Gastrocnemius medialis (tissue), 4 donors: Measurements from ENCODE around the gene GRK4. TPM values are rescaled to one million over a fixed set of nuclear protein-coding genes. Genes with fewer than 3 reads are reported as not detected.

Experiments
- ATAC-seq, 2 donors: fragments of 150-250 bp; one replicate each; pipeline ENCODE4 v1.9.1; 2016
- DNase-seq, 2 donors: peaks; one replicate each; pipeline ENCODE4 v3.0.0-alpha.2; 2019
- H3K27ac ChIP-seq, 4 donors: fragments of 200-600 bp; sonication (generic); 1 replicate in 1 of 4; 2 replicates in 3 of 4; pipeline ENCODE4 v1.5.1; 2016 to 2018; ENCODE audit warnings: mild to moderate bottlenecking in 2 of 4, moderate library complexity in 1 of 4
- H3K27me3 ChIP-seq, 3 donors: fragments of 200-600 bp; sonication (generic) in 2 of 3; 1 replicate in 1 of 3; 2 replicates in 2 of 3; pipeline versions ENCODE4 v1.5.1 to v1.6.0; 2016 to 2019; ENCODE audit warnings: mild to moderate bottlenecking in 1 of 3, moderate library complexity in 1 of 3
- H3K36me3 ChIP-seq, 2 donors: fragments of 200-600 bp; sonication (generic) in 1 of 2; one replicate each; pipeline ENCODE4 v1.5.1; 2017 to 2018
- H3K4me1 ChIP-seq, 2 donors: fragments of 200-600 bp; sonication (generic) in 1 of 2; one replicate each; pipeline ENCODE4 v1.5.1; 2016 to 2017; ENCODE audit warnings: mild to moderate bottlenecking in 2 of 2
- H3K4me3 ChIP-seq, 4 donors: fragments of 200-600 bp; sonication (generic) in 3 of 4; 1 replicate in 1 of 4; 2 replicates in 3 of 4; pipeline ENCODE4 v1.5.1; 2016 to 2019; ENCODE audit warnings: mild to moderate bottlenecking in 2 of 4
- H3K9me3 ChIP-seq, 3 donors: fragments of 200-600 bp; sonication (generic) in 2 of 3; 1 replicate in 1 of 3; 2 replicates in 2 of 3; pipeline ENCODE4 v1.5.1; 2016 to 2019
- POLR2A ChIP-seq, 2 donors: fragments of 450-650 bp; IDR thresholded peaks; one replicate each; pipeline ENCODE4 v1.6.1; 2017; ENCODE audit warnings: antibody characterized with exemption in 2 of 2, mild to moderate bottlenecking in 2 of 2, moderate library complexity in 2 of 2
- in situ Hi-C, 4 donors: fragments of 200-750 bp; cut with MboI; loops; one replicate each; pipeline versions ENCODE4 v1.15.0 to v1.8.0; 2017; ENCODE audit warnings: low sequenced_read_pairs in 4 of 4
- intact Hi-C: fragments of 100-400 bp; cut with DNase I; formaldehyde crosslinking; loops from one replicate; pipeline ENCODE4 v1.15.1; 2023; ENCODE audit warnings: low total_unique reads
- total RNA-seq, 4 donors: library from RNA; depleted of rRNA; stranded (reverse); fragments of >200 nt; gene quantifications; one replicate each; pipeline versions ENCODE4 v1.1.0 to v1.2.3, GENCODE V29; 2016
- TF ChIP-seq, protein P1 (sequence below), 5 experiments: fragments of 450-650 bp in 3 of 5; fragments of 200-600 bp in 2 of 5; sonication (generic) in 2 of 5; IDR thresholded peaks in 4 of 5; conservative IDR thresholded peaks in 1 of 5; 1 replicate in 4 of 5; 2 replicates in 1 of 5; pipeline ENCODE4 v1.5.1; 2016 to 2019; ENCODE audit warnings: antibody characterized with exemption in 5 of 5, mild to moderate bottlenecking in 3 of 5, moderate library complexity in 3 of 5

Gene GRK4
- total RNA-seq, 4 donors from 2014 or later = 2.8 to 5.8 (median 3.7) TPM

DNA sequence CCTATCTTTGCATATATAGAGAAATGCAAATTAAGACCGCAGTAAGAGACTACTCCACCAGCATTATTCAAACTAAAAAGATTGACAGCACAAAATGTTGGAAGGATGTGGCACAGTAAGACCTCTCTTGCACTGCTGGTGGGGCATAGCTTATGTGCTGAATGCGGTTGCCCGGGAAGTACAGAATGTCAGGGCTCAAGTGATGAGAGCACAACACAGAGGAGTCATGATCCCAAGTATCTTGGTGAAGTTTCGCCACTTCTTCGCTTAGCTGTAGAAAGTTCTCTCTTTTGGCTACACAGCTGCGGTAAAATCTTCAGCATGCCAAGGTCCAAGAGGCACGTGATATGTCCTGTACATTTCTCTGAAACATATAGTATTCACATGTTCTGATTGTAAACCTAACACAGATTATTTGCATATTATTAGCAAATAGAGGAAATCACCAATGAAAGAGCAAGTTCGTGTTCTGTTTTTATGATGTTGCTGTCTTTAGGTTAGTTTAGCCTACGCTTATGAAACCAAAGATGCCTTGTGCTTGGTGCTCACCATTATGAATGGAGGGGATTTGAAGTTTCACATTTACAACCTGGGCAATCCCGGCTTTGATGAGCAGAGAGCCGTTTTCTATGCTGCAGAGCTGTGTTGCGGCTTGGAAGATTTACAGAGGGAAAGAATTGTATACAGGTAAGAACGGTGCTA, 55.9 kb downstream of the GRK4 start:
- H3K4me3 ChIP-seq = no peak overlapping the region
- in situ Hi-C loops = no loop called here

DNA sequence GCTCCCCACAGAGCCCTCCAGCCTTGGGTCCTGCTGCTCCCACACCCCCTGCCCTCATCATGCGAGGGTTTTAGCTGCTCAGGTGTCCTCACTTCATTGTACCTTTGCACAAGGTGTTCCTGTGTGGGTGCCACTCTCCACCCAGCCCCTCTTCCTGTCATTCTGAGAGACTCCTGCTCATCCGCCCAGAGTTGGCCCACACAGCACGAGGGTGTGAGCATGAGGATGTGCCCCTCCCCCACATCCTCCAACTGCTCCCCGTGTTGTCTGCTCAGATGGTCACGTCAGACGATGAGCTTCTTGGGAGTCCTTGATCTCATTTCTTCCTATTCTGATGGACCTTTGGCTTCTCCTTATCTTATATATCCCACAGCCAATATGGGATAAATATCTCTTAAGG, 57.8 kb downstream of the GRK4 start:
- H3K27me3 ChIP-seq = no peaks in the 10 kb centered on the region
- H3K27ac ChIP-seq = no peak overlapping the region
- no peaks in the 10 kb centered on the region for H3K4me1 ChIP-seq
- in situ Hi-C loops (no loop called here), intact Hi-C loops (no loop called here)
- DNase-seq (no peak), ATAC-seq (no peak)
- no peaks in the 10 kb centered on the region for H3K9me3 ChIP-seq
- no peaks in the 10 kb centered on the region for H3K36me3 ChIP-seq
- no peak overlapping the region for H3K4me3 ChIP-seq
- TF ChIP-seq, protein P1, sequence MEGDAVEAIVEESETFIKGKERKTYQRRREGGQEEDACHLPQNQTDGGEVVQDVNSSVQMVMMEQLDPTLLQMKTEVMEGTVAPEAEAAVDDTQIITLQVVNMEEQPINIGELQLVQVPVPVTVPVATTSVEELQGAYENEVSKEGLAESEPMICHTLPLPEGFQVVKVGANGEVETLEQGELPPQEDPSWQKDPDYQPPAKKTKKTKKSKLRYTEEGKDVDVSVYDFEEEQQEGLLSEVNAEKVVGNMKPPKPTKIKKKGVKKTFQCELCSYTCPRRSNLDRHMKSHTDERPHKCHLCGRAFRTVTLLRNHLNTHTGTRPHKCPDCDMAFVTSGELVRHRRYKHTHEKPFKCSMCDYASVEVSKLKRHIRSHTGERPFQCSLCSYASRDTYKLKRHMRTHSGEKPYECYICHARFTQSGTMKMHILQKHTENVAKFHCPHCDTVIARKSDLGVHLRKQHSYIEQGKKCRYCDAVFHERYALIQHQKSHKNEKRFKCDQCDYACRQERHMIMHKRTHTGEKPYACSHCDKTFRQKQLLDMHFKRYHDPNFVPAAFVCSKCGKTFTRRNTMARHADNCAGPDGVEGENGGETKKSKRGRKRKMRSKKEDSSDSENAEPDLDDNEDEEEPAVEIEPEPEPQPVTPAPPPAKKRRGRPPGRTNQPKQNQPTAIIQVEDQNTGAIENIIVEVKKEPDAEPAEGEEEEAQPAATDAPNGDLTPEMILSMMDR (IDR thresholded peaks at IDR 0.05 in 4 of 5, conservative IDR thresholded peaks at IDR 0.05 in 1 of 5) = no peak
- TF ChIP-seq POLR2A (IDR thresholded peaks at IDR 0.05) = no peak

More for the DNA sequence above, 55.9 kb downstream of the GRK4 start:
- no peak for TF ChIP-seq POLR2A (IDR thresholded peaks at IDR 0.05)
- TF ChIP-seq, protein P1 (IDR thresholded peaks at IDR 0.05 in 4 of 5, conservative IDR thresholded peaks at IDR 0.05 in 1 of 5) = no peak
- DNase-seq (no peak), ATAC-seq (no peak)
- Histone ChIP-seq H3K9me3 (no peaks in the 10 kb centered on the region), H3K27me3 (no peaks in the 10 kb centered on the region), H3K27ac (no peak overlapping the region), H3K36me3 (no peaks in the 10 kb centered on the region), H3K4me1 (no peaks in the 10 kb centered on the region)
- intact Hi-C loops = no loop called here

DNA sequence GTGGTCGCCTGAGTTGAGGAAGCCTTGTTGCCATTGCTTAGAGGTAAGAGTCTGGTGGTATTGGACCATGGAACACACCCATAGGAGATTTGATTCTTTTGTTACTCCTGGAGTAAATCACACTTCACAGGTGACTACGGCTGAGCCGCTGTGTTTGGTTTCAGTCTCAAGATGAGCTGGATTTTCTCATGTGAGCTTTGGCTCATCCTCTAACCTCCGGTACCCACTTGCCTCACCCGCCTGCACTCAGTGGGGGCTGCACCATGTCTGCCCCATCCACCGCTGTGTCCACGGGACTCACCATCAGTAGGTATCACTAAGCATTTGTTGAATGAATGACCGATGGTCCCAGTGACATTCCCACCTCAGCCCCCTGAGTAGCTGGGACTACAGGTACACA, 58.3 kb downstream of the GRK4 start:
- DNase-seq (no peak), ATAC-seq (no peak)
- in situ Hi-C loops = no loop called here
- Histone ChIP-seq H3K36me3 (no peaks in the 10 kb centered on the region), H3K4me3 (no peak overlapping the region), H3K27ac (no peak overlapping the region), H3K4me1 (no peaks in the 10 kb centered on the region), H3K27me3 (no peaks in the 10 kb centered on the region), H3K9me3 (no peaks in the 10 kb centered on the region)
- intact Hi-C loops = no loop called here
- no peak for TF ChIP-seq POLR2A (IDR thresholded peaks at IDR 0.05)
- TF ChIP-seq, protein P1 (IDR thresholded peaks at IDR 0.05 in 4 of 5, conservative IDR thresholded peaks at IDR 0.05 in 1 of 5) = no peak

DNA sequence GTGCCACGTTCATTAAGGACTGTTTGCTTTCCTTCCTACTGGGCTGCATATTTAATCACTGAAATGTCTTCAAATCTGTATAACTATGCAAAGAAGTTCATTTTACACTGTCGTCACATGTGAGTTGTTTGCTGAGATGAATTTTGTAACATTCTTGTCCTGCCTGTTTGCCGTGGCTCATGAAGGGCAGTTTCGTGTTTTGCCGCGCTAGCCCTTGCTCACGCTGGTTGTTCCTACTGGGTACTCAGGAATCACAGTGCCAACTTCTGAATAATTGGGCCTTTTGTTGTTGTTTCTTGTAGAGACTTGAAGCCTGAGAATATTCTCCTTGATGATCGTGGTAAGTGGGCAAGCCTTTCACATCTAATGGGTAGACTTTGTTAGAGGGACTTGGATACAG, 58.7 kb downstream of the GRK4 start:
- Histone ChIP-seq H3K36me3 (no peaks in the 10 kb centered on the region), H3K27me3 (no peaks in the 10 kb centered on the region), H3K9me3 (no peaks in the 10 kb centered on the region), H3K4me1 (no peaks in the 10 kb centered on the region), H3K27ac (no peak overlapping the region), H3K4me3 (no peak overlapping the region)
- ATAC-seq (no peak), DNase-seq (no peak)
- TF ChIP-seq POLR2A (IDR thresholded peaks at IDR 0.05) = no peak
- TF ChIP-seq, protein P1 (IDR thresholded peaks at IDR 0.05 in 4 of 5, conservative IDR thresholded peaks at IDR 0.05 in 1 of 5) = no peak
- in situ Hi-C loops = no loop called here
- intact Hi-C loops = no loop called here

DNA sequence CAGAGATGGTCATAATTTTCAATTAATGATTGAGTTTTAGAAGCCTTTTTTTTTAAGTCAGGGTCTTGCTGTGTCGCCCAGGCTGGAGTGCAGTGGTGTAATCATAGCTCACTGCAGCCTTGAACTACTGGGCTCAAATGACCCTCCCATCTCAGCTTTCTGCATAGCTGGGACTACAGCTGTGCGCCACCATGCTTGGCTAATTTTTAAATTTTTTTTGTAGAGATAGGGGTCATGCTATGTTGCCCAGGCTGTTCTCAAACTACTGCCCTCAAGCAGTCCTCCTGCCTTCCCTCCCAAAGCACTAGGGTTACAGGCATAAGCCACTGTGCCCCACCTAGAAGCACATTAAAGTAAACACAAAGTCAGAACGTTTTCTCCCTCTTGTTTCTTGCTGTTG, 59.3 kb downstream of the GRK4 start:
- no peak overlapping the region for H3K27ac ChIP-seq
- no peaks in the 10 kb centered on the region for H3K27me3 ChIP-seq
- H3K4me3 ChIP-seq = no peak overlapping the region
- TF ChIP-seq POLR2A (IDR thresholded peaks at IDR 0.05) = no peak
- TF ChIP-seq, protein P1 (IDR thresholded peaks at IDR 0.05 in 4 of 5, conservative IDR thresholded peaks at IDR 0.05 in 1 of 5) = no peak
- intact Hi-C loops = no loop called here
- in situ Hi-C loops = no loop called here
- H3K36me3 ChIP-seq = no peaks in the 10 kb centered on the region
- DNase-seq (no peak), ATAC-seq (no peak)
- no peaks in the 10 kb centered on the region for H3K4me1 ChIP-seq
- no peaks in the 10 kb centered on the region for H3K9me3 ChIP-seq
